ENCODE data around the gene SMOC2.

- TF ChIP-seq CTCF (IDR thresholded peaks at IDR 0.05) (no peak), POLR2AphosphoS5 (IDR thresholded peaks at IDR 0.05) (no peak), POLR2A (IDR thresholded peaks at IDR 0.05; ENCODE audit: low read depth) (no peak), EP300 (IDR thresholded peaks at IDR 0.05) (no peak)
These were observed 226.4 kb downstream of the SMOC2 start for GRCh38 chr6:168667428-168667805.
